HG03108 (cell line): ENCODE measurements around the gene ADAMTS19.

Experiments used
- ATAC-seq: cut with Tn5 transposase; IDR thresholded peaks from one replicate; pipeline ENCODE4 v1.9.1; 2021; ENCODE audit warnings: moderate library complexity; ENCODE audit not compliant: unreplicated experiment

Gene ADAMTS19

GRCh38 chr5:129748913-129749880 lies 289.1 kb downstream of the ADAMTS19 start:
- ATAC-seq = no peak

GRCh38 chr5:129760636-129761325 lies 300.7 kb downstream of the ADAMTS19 start:
- ATAC-seq = no peak

DNA sequence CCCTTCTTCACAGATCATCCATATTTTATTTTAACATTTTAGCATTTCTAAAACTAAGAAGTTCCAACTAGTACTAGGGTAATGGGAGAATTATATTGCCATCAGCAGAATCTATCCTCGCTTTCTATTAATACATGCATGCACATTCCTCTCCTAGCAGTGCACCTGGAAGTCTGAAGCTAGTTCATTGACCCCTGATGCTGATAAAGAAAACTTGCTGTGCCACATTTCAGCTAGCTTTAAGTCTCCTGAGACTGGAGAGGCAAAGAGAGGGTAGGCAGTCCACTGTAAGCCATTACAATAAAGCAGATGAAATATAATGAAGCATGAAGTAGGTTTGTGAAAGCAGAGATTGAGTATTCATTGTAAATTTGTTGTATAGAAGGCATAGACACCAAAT lies 303.6 kb downstream of the ADAMTS19 start:
- no peak for ATAC-seq

DNA sequence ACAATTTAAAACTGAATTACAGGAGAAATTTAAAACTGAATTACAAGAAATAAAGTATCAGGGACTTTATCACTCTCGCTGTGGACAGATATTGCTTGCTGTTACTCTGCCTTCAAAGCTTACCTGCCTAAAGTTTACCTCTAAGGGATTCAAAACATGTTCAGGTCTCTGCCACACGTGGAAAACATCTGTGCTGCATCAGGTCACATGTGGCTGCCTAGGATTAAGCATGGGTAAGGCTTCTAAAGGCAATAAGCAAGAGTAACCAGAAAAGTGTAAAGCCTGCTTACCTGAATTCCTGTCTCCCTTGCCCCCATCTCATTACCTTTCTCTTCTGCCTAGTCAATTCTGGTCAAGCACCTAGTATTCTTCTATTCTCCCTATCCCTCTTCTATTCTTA lies 306.7 kb downstream of the ADAMTS19 start:
- no peak for ATAC-seq

DNA sequence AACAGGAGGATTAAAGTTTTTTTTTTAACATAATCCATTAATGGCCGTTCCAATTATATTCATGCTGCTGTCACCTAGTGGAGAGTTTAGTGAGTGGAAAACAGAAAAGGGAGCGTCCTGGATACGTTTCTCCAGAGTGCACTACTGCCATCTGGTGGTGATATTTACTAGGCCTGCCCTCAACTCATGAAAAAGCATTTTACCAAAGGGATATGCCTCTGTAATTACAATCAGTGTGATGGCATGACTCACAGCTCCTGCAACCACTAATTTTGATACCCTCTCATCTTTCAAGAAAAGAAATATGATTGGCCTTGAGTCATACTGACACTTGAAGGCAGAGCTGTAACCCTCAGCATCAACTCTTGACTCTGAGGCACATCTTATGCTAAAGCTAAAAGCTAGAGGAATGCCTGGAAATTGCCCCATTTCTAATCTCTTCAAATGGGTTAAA lies 307.9 kb downstream of the ADAMTS19 start:
- peak; percentile 95 for ATAC-seq

GRCh38 chr5:129768735-129769134 lies 308.6 kb downstream of the ADAMTS19 start:
- ATAC-seq = no peak

DNA sequence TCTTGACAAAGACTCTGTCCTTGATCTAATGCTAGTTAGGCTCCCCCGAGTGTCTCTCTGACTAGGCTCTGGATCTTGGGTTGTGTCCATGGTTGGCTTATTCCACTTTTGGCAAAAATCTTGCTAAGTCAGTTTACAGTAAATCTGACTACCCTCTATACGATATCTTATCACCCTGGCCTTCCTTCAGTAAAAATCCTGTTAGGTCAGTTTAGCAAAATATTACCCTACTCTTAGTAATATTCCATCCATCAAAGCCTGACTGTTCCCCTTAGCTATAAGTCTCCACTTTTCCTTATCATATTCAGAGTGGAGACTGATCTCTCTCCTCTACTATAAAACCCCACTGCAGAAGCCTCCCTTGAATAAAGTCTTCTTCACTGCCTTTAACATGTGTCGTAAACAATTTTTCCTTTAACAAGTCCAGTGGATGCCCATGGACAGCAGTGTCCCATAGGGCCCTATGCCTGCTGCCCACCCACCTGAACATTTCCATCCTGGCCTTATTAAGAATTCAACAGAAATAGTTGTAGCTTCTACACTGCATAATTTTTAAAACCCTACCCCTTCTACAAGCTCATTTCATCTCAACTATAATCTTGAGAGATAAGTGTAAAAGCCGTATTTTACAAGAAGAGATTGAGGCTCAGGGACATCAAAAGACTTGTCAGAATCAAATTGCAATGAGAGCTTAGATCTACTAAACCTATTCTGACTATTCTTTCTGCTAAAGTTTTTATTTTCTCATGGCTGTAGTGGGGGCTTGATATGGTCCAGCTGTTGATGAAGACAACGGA lies 310.1 kb downstream of the ADAMTS19 start:
- no peak for ATAC-seq

DNA sequence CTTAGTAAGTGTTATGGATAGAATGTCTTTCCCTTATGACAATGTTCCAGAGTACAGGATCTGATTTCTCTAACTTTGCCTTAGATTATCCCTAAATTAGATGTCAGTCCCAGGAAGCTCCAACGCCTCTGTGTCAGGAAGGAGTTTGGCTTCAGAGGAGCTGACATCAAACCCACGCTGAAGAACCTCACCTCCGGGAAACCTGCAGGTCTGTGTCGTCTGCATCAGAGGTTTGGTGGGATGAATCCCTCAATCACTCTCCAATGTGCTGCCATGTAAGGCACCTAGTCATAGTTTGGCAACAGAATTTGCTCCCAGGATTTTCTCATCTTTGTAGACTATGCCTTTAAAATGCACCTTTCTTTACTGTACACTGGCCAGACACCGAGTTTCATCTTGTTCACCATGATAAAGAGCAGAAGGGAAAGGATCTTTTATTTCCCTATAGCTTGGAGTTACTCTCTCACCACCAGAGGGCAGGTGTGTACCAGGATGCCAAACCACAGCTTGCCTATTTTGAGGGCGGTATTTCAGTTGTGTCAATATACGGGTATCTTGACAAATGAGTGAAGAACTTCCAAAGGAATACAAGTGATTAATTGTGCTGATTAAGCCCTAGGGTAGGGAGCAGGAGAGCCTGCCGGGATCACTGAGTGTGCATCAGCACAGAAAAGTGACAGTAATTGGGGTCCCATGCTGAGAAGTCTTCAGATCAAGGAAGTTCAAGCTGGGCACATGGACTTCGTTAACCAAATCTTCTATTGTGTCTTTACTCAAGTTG lies 311.1 kb downstream of the ADAMTS19 start:
- ATAC-seq = peak; percentile 50

DNA sequence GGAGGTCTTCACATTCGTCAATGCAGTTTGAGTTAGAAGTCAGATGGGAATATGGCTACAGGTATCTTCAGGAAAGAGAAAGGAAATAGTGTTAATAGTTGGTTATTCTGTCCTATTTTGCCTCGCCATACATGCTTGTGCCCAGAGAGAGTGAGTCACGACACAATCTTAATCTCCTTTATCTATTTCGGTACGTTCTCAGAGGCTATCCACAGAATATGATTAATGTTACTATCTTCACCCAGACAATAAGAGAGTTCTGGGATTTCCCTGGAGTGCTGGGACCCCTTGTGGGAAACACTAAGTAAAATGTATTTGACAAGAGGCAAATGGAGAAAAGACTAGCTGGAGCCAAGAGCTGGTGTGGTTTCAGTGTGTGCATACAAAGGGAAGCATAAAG lies 313.3 kb downstream of the ADAMTS19 start:
- no peak for ATAC-seq

DNA sequence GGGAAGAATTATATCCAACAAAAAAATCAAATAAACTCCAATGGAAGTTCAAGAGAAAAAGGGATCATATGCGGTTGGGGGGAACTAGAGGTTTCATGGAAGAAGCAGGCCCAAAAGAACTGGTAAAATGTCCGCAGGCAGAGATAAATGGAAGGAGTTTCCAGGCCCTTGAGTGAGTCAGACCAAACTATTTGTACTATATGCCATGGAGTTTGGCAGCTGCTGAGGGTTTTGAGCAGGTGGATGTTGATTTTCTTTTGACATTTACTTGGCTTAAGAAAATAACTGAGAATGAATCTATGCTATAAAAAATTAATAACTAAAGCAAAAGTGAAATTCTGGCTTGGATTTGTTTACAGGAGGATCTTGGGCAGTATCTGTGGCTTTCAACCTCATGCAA lies 321.5 kb downstream of the ADAMTS19 start:
- ATAC-seq = no peak
